GM21528 (cell line): ENCODE data around the gene HSP90B1.

Source experiments
- ATAC-seq: cut with Tn5 transposase; IDR thresholded peaks from one replicate; pipeline ENCODE4 v1.9.1; 2021; ENCODE audit warnings: mild to moderate bottlenecking, moderate library complexity; ENCODE audit not compliant: unreplicated experiment, low FRiP score

HSP90B1 gene

GRCh38 chr12:103930034-103930786 is at the start of gene HSP90B1:
Gene HSP90B1 (plus strand): TSS chr12:103930410. CDS start chr12:103930516, 106 bp downstream.
- ATAC-seq = peak; percentile 69

GRCh38 chr12:103881261-103881660 is 48.9 kb upstream of the HSP90B1 start:
- no peak for ATAC-seq

- no peak for ATAC-seq
Measured at GRCh38 chr12:103882861-103883596, 47.2 kb upstream of the HSP90B1 start.

GRCh38 chr12:103883908-103884307 is 46.3 kb upstream of the HSP90B1 start:
- no peak for ATAC-seq

GRCh38 chr12:103884316-103884715 is 45.9 kb upstream of the HSP90B1 start:
- ATAC-seq = no peak

GRCh38 chr12:103886195-103886797 is 43.9 kb upstream of the HSP90B1 start:
- ATAC-seq = no peak

GRCh38 chr12:103887738-103888137 is 42.5 kb upstream of the HSP90B1 start:
- no peak for ATAC-seq

GRCh38 chr12:103897316-103897715 is 32.9 kb upstream of the HSP90B1 start:
- no peak for ATAC-seq

GRCh38 chr12:103901518-103902173 is 28.6 kb upstream of the HSP90B1 start:
- ATAC-seq = no peak

GRCh38 chr12:103903993-103904392 is 26.2 kb upstream of the HSP90B1 start:
- no peak for ATAC-seq

- ATAC-seq = no peak
Measured at GRCh38 chr12:103905730-103906349, 24.4 kb upstream of the HSP90B1 start.

GRCh38 chr12:103908246-103908541 is 22.0 kb upstream of the HSP90B1 start:
- ATAC-seq = no peak

- ATAC-seq = no peak
Measured at GRCh38 chr12:103908877-103909276, 21.3 kb upstream of the HSP90B1 start.

- ATAC-seq = no peak
Measured at GRCh38 chr12:103909811-103910210, 20.4 kb upstream of the HSP90B1 start.

- no peak for ATAC-seq
Measured at GRCh38 chr12:103912069-103912468, 18.1 kb upstream of the HSP90B1 start.

- no peak for ATAC-seq
Measured at GRCh38 chr12:103913100-103913499, 17.1 kb upstream of the HSP90B1 start.

GRCh38 chr12:103915306-103915705 is 14.9 kb upstream of the HSP90B1 start:
- no peak for ATAC-seq

- no peak for ATAC-seq
Measured at GRCh38 chr12:103917873-103918272, 12.3 kb upstream of the HSP90B1 start.

GRCh38 chr12:103924761-103925641 is 5.2 kb upstream of the HSP90B1 start:
- ATAC-seq = peak; percentile 35

- peak; percentile 19 for ATAC-seq
Measured at GRCh38 chr12:103928682-103929045, 1.5 kb upstream of the HSP90B1 start.
